NCI-H187 (cell line): ENCODE results near the gene SGK2.
A peak's percentile ranks its signal among the peaks of the same experiment; 100 is the strongest.
"Not testable (repeated sequence)": the region's sequence is repeated elsewhere in the genome, so short reads cannot be mapped to it uniquely, and the experiment has no call there.

Source experiments
- DNase-seq, 2 experiments: peaks; one replicate each; lab custom pipeline; 2025; lab: John Stamatoyannopoulos, UW

Gene SGK2

GRCh38 chr20:43563429-43563828, 4.6 kb downstream of the SGK2 start:
- no peak for DNase-seq

GRCh38 chr20:43563991-43564390, 5.2 kb downstream of the SGK2 start:
- no peak for DNase-seq

- no peak for DNase-seq
Measured at GRCh38 chr20:43564455-43564854, 5.6 kb downstream of the SGK2 start.

GRCh38 chr20:43564993-43565757, 6.3 kb downstream of the SGK2 start:
- DNase-seq: no peak

GRCh38 chr20:43565758-43566104, 6.9 kb downstream of the SGK2 start:
- no peak for DNase-seq

GRCh38 chr20:43567477-43567876, 8.7 kb downstream of the SGK2 start:
- DNase-seq: no peak

- no peak for DNase-seq
Measured at GRCh38 chr20:43568706-43569105, 9.9 kb downstream of the SGK2 start.

- DNase-seq: no peak
Measured at GRCh38 chr20:43569282-43569681, 10.5 kb downstream of the SGK2 start.

- DNase-seq: no peak
Measured at GRCh38 chr20:43570496-43570895, 11.7 kb downstream of the SGK2 start.

GRCh38 chr20:43571310-43571709, 12.5 kb downstream of the SGK2 start:
- no peak for DNase-seq

- DNase-seq: no peak
Measured at GRCh38 chr20:43571771-43572170, 12.9 kb downstream of the SGK2 start.

- no peak for DNase-seq
Measured at GRCh38 chr20:43572891-43573290, 14.1 kb downstream of the SGK2 start.

GRCh38 chr20:43576108-43576507, 17.3 kb downstream of the SGK2 start:
- no peak for DNase-seq

- no peak for DNase-seq
Measured at GRCh38 chr20:43579861-43580793, 21.3 kb downstream of the SGK2 start.

- no peak for DNase-seq
Measured at GRCh38 chr20:43583133-43583864, 24.5 kb downstream of the SGK2 start.

GRCh38 chr20:43583982-43584432, 25.2 kb downstream of the SGK2 start:
- no peak for DNase-seq

- no peak for DNase-seq
Measured at GRCh38 chr20:43584448-43585136, 25.8 kb downstream of the SGK2 start.

- no peak for DNase-seq
Measured at GRCh38 chr20:43586641-43587040, 27.8 kb downstream of the SGK2 start.

GRCh38 chr20:43588526-43588925, 29.7 kb downstream of the SGK2 start:
- DNase-seq: not testable (repeated sequence)

GRCh38 chr20:43590036-43590391, 31.2 kb downstream of the SGK2 start:
- DNase-seq: peak in 1 of 2 experiments; percentile 53

GRCh38 chr20:43590392-43591303, 31.8 kb downstream of the SGK2 start, which contains the start of gene IFT52:
IFT52 (plus strand) TSS chr20:43590937; CDS start chr20:43594699, 3,762 bp downstream.
- peak; percentile 89 to 97 for DNase-seq
